HL-60/S4 treated with phorbol 12-myristate 13-acetate at 8.2 ng/mL for 4 days and 3 days (cell line): ENCODE data around the gene ZNF761.

Experiments used
- in situ Hi-C: fragments of 300-500 bp; cut with MboI; formaldehyde crosslinking; loops from 2 replicates; pipeline ENCODE4 v1.15.0; 2022; ENCODE audit warnings: low sequenced_read_pairs

Gene ZNF761

DNA sequence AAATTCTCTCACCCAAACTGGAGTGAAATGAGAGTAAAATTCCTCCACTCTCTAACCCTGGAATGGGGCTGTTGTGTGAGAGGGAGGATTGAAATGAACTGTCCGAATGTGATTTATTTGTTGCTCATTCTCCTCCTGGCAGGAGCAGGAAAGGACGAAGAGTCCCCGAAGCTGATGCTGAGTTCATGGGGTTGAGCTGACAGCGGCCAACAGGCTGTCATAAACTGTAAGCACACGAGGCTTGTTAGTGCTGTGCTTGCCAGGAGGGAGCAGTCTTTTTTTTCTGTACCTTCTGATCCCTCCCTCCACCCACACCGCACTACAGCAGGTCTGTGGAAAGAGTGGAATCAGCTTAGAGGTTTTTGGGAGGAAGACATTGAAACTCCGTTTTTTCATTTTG lies 73.1 kb downstream of the ZNF761 start:
- in situ Hi-C loops, result no loop called here

DNA sequence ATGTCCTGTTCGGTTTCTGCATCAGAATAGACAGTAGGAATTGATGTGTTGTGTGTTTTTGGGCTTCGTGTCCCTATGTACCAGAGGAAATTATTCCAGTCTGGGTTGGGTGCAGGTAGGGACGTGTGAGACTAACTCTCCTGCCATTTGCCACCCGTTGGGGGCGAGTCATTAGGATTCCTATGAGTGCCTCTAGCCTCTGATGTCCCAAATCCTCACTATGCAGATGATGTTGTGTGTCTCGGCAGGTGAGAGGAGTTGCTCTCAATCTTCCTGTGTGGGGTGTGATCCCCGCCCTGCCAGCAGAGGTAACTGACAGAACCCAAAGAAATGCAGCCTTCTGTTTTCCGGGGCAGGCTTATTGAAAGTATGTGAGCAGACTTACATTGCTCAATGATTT lies 74.9 kb downstream of the ZNF761 start:
- in situ Hi-C loops, result no loop called here
